NOMO-1 (cell line): Measurements from ENCODE around the gene MITD1.
"Not testable (repeated sequence)": the region's sequence is repeated elsewhere in the genome, so short reads cannot be mapped to it uniquely, and the experiment has no call there.

Experiments used
- DNase-seq, 2 experiments: peaks; one replicate each; lab custom pipeline; 2025; ENCODE audit not compliant: unreplicated experiment in 2 of 2; lab: John Stamatoyannopoulos, UW

MITD1 gene

DNA sequence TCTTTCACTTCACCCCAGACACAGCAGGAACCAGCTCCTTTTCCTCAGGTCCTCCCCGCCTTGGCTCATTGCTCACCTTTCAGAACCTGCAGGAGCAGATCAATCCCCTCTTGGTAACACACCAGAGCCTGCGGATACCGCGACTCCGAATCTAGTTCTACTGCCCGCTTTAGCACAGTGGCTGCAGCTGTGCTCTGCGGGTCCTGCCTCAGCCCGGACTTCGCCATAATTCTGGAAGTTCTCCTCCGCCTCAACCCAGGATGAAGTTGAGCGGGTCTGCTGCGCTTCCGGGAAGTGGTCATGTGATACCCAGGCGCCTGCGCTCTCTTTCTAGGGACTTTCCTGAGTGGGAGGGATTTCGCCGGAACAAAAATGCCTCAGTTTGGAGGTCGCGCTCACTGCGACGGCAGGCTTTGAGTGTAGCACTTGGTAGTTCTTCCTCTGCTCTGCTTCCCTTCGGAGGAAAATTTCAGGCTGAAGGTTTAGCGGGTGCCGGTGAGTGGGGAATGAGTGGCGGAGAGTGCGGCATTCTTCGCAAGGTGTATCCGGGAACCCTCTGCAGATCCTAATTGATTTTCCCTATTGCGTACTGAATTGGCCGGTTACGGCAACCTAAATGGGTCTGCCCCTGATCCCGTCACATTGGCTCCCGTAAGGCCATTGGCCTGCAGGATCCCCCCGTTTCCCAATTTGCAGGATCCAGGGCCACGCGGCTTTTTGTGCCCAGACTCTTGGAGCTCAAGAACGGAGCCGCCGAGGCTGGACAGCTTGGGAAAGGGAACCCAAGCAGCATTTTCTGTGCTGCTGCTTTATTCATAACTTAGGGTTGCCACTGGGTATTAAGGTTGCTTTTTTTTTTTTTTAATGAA is at the start of gene MITD1, which contains the start of gene MRPL30:
MITD1 (minus strand) TSS at position 304 of the 869 bp plus-strand sequence; CDS start at position 227, 77 bp downstream.
MRPL30 (plus strand) TSS at position 430 of the 869 bp plus-strand sequence. CDS start 5,020 bp downstream, outside the sequence.
- peak; percentile 95 to 96 for DNase-seq

DNA sequence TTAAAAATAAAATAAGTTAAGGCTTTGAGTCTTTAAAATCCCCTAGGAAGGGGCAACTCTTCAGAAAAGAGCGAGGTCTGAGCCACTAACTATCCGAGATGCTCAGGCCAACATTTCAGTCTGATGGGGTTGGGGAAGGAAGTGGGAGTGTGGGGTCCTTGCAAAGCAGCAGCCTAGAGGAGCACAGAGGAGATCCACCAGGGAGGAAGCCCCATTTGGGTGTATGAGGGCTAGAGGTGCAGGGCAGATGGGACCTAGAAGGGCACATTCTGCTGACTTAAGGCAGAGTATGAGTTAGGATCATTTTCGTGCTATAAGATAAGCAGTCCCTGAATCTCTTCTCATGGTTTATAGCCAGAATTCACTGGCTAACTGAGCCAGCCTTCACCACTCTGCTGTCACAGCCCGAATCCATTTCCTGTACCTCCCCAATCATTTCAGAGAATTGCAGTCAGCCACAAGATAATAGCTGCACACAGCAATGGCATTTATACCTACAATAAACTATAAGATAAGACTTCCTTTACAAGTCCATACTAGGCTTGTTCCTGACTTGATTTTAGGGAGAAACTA is 37.2 kb upstream of the MITD1 start:
- no peak for DNase-seq

DNA sequence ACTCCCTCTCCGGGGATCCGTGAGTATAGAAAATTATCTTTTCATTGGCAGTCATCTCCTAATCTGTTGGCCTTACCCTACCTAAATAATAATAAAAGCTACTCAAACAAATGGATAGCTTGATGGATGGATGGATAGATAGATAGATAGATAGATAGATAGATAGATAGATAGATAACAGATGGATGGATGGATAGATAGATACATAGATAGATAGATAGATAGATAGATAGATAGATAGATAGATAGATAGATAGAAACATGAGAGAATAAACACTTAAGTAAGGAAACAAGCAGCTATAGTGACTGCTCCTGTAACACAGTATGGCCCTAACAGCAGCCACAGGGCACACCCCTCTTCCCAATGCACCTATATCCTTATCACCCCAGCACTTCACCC is 35.2 kb upstream of the MITD1 start:
- DNase-seq = no peak

DNA sequence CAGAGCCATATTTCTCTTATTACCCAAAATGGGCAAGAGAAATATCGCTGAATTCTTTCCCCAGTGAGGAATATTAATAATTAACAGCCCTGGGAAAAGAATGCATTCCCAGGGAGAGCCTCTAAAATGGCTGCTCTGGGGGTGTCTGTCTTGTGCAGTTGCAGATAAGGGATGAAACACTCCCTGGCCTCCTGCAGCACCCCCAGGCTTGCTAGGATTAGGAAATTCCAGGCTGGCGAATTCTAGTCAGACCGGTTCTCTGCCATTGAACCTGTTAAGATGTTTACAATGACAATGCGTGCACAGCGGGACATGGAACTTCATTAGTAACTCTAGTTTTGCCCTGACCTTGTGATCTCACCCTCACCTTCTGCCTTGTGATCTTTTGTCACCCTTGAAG is 24.6 kb upstream of the MITD1 start:
- no peak for DNase-seq

DNA sequence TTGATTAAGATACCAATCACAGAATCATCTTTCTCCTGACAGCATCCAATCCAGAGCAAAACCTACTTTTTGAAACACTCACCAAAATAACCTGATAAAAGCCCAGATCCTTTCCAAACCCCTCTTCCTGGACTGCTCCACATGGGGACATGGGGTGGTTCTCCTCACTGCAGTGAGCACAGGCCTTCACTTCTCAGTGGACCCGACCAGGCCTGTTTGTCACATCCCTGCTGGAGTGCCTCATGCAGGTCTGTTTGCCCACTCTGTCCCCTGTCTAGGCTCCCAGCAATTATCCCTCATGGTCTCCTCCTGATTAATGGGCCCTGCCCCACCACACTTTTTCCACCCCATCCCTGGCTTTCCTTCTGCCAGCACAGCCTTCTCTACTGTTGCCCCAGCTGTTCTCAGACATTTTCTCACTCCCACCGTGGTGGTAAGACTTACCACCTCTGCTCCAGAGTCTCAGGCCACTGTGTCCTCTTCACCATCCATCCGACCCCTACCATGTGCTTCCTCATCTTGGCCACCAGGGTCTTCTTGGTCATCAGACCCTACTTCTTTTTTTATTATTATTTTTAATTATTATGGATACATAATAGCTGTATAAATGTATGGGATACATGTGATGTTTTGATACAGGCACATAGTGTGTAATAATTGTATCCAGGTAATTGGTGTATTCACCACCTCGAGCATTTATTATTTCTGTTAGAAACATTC is 21.3 kb upstream of the MITD1 start:
- no peak for DNase-seq

DNA sequence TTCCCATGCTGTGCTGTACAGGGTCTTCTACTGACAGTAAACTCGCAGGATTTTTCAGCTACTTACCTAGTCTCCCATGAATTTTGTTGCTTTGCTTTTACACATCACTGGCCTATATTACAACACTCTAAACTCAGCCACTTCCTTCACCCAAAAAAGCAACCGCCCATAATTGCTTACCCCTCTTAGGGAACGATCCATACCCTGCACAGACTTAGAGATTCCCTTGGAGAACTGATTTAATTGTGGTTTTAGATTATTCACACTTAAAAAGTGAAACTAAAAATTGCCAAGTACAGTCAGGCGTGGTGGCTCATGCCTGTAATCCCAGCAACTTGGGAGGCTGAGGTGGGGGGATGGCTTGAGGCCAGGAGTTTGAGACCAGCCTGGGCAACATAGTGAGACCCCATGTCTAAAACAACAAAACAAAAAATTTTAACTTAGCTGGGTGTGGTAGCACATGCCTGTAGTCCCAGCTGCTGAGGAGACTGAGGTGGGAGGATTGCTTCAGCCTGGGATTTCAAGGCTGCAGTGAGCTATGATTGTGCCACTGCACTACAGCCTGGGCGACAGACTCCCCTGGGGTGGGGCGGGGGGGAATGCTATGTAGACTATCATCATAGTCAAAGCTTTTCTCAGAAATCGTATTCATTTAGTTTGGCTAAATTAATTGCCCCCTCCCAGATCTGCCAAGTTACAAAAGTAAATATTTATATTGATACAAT is 19.4 kb upstream of the MITD1 start:
- peak; percentile 18 to 56 for DNase-seq

DNA sequence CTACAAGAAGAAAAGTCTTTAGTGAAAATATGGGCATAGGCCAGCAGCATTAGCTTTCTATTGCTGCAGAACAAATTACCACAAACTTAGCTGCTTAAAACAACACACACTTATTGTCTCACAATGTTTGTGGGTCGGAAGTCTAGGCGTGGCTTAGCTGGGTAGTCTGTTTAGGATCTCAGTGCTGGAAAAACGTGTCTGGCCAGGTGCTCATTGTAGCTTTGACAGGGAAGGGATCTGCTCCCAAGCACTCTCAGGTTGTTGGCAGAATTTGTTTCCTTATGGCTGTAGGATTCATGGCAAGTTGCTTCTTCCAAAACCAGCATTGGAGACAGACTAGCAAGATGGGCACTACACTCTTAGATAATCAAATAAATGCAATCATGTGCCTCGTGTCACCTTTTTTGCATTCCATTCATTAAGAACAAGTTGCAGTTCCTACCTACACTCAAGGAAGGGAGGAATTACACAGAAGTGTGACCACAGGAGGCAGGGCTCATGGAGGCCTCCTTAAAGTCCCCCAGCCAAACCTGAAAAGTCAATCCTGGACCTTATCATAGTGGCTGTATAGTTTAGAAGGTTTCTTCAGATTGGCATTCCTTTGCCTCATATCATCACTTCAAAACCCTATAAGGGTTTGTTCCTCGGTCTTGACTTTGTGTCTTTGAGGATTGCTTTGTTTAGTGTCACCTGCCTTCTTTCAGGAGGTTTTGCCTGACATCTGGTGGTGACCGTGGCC is 17.4 kb upstream of the MITD1 start:
- no peak for DNase-seq

DNA sequence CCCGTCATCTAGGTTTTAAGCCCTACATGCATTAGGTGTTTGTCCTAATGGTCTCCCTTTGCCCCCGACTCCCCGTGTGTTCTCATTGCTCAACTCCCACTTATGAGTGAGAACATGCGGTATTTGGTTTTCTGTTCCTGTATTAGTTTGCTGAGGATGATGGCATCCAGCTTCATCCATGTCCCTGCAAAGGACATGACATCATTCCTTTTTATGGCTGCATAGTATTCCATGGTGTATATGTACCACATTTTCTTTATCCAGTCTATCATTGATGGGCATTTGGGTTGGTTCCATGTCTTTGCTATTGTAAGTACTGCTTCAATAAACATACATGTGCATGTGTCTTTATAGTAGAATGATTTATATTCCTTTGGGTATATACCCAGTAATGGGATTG is 11.5 kb upstream of the MITD1 start:
- not testable (repeated sequence) for DNase-seq

DNA sequence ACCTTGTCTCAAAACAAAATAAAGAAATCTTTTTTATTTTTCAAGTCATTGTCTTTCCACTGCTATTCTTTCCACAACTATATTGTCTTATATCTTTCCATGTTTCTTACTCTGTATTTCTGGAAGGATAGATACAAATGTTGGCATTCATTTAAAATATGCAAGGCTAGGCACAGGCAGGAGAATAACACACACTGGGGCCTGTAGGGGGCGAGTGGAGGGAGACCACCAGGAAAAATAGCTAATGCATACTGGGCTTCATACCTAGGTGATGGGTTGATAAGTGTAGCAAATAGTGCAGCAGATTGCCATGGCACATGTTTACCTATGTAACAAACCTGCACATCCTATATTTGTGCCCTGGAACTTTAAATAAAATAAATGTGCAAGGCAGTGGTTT is 9.7 kb upstream of the MITD1 start:
- DNase-seq = no peak

DNA sequence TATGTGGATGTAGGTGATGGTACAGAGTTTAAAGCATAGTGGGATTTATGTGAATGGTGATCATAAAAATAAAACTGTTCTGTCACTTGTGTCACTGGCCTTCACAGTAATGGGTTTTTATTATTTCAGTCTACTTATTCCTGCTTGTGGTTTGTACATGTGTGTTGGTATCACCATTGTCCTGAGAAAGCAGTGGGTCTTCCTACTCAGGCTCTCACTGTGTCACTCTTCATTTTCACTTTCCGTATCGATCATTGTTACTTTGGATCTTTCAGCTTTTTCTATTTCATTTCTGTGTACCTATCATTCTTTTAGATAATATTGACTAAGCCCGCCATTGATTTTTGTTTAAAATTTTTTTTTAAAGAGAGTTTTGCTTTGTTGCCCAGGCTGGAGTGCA is 7.5 kb upstream of the MITD1 start:
- DNase-seq = no peak

DNA sequence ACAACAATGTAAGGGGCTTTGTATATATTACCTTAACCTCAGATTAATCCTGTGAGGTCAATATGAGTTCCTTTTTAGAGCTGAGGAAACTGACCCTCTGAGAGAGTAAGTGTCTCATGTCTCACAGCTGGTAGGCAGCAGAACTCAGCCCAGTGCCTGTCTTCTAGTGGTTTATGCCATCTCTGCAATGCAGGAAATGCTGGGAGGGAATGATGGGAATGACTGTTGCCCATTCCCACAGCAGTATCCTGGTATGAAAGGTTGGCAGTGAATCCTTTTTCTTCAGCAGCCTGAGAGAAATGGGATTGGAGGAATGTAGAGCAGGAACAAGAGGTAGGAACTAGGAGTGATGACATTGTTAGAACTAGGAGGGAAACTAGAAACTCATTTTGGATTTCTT is 6.2 kb upstream of the MITD1 start:
- DNase-seq = no peak

DNA sequence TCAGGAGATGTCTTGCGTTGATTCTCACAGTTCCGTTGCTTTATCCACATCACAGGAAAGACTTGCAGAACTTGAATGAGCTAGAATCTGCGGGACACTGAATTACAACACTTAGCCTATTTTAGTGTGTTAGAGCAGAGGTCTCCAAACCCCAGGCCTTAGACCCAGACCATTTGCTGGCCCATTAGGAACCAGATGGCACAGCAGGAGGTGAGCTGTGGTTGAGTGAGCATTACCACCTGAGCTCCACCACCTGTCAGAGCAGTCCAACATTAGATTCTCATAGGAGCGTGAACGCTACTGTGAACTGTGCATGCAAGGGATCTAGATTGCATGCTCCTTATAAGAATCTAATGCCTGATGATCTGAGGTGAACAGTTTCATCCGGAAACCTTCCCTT is 4.0 kb upstream of the MITD1 start:
- DNase-seq = no peak

DNA sequence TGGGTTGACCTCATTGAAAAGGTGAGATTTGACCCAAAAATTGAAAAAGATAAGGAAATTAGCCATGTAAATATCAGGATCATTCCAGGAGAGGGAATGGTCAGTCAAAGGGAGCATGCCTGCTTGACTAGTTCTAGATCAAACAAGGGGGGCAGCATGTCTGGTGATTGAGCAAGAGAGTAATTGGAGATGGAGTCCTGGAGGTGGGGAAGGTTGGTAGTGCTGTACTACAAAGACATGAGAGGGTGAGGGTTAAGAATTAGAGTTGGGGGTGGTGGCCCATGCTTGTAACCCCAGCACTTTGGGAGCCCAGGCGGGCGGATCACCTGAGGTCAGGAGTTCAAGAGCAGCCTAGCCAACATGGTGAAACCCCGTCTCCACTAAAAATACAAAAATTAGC is 2.2 kb upstream of the MITD1 start:
- DNase-seq = no peak

DNA sequence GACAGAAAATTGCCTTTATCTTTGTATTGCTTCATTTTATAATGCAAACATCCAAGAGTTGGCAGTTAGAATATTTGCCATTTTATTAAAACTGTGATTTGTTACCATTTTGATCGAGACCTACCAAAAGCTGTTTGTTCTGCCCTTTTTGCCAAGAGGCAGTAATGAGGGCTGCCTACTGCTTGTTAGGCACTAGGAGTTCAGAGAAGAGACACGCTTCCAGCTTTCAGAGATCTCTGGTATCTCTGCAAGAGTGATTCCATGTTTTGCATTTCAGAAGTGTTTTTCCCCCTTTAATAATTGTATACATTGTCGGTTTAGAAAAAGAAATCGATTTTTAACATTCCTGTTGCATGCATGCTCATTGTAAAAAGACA is 754 bp upstream of the MITD1 start:
- DNase-seq = peak in 1 of 2 experiments; percentile 21

DNA sequence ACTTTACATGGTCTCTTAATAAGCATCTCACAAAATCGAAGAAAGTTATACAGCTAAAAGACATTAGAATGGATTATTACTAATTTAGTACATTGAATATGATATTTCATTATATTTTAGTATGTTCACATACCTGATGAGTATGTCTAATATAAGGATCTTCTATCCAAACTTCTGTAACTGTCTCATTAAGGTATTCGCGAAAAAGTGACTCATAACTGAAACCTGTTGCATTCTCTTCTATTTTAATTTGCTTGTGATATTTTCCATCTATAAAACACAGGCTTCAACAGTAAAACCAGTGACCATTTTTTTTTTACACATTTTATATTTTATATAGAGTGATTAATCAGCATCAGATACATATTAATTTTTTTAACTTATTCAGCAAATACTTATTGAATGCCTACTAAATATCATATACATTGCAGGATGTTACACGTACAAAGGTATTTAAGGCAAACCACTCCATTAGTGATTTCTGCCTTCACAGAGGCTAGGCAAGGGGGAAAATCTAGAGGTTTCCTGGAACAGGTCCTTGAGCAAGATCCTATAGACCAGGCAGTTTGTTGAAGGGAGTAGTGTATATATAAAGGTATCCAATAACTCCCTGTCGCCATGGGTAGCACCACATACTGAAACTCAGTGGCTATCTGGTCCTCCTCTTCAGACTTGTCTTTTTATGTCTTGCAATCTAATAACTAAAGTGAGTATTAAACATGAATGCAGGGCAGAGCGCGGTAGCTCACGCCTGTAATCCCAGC is 9.3 kb downstream of the MITD1 start:
- DNase-seq = no peak

DNA sequence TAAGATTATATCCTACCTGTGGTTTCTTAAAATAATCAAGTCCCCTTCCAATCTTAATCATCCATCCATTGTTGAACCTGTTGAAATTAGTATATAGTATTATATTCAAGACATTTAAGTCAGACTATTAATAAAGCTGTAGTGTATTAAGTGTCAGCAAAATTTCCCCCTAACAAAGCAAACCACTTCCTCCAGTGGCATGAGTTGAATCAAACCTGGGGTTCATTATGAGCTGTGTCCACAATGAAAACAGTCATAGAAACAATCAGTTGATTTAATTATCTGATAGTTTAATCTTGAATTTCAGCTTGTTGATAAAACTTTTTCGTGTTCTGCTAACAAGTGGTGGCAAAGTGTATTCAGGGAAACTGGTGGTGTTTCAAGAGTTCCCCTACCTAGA is 11.3 kb downstream of the MITD1 start:
- DNase-seq = no peak

DNA sequence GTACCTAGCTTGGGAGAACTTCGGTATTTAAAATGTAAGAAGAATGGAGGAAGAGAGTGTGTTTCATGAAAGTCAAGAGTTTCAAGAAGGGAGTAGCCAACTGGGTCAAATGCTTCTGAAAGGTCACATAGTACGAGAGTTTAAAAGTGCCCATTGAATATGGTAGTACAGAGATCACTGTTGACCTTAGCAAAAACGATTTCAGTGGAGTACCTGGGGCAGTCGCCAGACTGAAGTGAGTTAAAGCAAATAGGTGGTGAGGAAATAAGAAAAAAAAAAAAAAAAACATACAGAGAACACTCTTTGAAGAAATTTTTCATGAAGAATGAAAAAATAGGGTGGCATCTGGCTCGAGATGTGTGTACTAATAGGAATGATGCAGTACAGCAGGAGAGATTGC is 14.6 kb downstream of the MITD1 start:
- DNase-seq = no peak

DNA sequence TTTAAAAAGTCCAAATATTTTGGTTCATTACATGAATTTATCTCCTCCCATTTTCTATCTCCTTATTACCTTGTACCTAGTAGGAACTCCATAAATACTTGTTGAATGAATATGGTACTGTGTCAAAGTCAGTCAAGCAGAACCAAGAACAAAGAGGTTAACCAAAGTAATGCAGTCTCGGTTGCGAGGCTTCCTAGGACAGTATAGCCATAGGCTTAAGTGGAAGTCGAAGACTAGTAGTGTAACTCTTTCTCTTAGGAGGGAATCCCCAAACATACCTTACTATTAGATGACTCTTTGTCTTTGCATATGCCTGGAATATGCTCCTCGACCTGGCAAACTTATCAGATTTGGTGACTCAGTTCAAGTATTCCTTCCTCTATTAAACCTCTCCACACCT is 21.3 kb downstream of the MITD1 start:
- DNase-seq = no peak

DNA sequence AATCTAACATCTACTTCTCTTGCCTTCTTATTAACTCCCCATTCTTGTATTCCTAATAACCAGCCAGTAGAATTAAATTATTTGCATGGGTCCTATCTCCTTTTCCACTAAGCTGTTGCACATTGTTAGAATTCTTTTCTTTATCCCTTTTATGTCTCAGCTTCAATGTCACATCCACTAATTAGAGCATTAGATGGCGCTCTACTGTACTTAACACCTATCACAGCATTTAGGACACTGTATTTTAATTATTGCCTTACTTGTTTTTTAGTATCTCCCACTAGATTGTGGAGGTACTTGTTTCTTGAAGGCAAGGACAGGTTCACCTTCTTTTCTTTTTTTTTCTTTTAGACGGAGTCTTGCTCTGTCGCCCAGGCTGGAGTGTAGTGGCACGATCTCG is 22.3 kb downstream of the MITD1 start:
- DNase-seq = no peak

DNA sequence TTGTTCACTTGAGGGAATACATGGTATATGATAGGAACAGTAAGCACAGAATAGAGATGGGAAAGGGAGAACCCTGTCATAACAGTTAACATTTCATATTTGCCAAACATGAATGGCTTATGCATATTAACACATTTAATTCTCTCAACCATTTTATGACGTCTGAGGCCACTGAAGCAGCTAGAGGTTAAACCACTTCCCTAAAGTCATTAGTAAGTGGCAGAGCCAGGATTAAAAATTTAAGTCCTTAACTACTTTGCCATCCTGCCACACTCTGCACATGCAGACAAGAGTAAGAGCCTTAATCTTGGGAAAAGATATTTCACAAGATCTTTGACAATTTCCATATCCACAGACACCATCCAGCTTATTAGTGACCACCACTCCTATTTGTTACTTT is 24.0 kb downstream of the MITD1 start:
- DNase-seq = peak in 1 of 2 experiments; percentile 33
